CD4-positive, alpha-beta T cell (primary cell): ENCODE data around the gene VIT. TPM values are rescaled to one million over a fixed set of nuclear protein-coding genes. Genes with fewer than 3 reads are reported as not detected.

Experiments
- ATAC-seq: fragments of 200-7000 bp; cut with Tn5 transposase; one replicate; pipeline ENCODE4 v1.10.0; 2022; ENCODE audit warnings: mild to moderate bottlenecking; ENCODE audit not compliant: poor library complexity
- CTCF ChIA-PET: fragments of 350-600 bp; sonication (Branson Sonifier 250); formaldehyde crosslinking; loops from one replicate; lab custom pipeline; 2021; ENCODE audit warnings: antibody characterized with exemption, inconsistent platforms; lab: Charles Lee
- POLR2A ChIA-PET: fragments of 350-600 bp; sonication (Branson Sonifier 250); formaldehyde crosslinking; loops from one replicate; lab custom pipeline; 2021; ENCODE audit warnings: antibody characterized with exemption, inconsistent platforms; lab: Charles Lee
- DNase-seq, 14 experiments: peaks; one replicate each; pipeline ENCODE4 v3.0.0-alpha.2; 2013 to 2020; ENCODE audit warnings: mixed read lengths in 2 of 14
- H3K27ac ChIP-seq, 2 donors: one replicate each; pipeline versions ENCODE4 v1.5.1 to v1.7.0; 2013; ENCODE audit warnings: low read length in 2 of 2, low read depth in 1 of 2, mild to moderate bottlenecking in 1 of 2
- H3K27me3 ChIP-seq, 2 experiments: 1 replicate in 1 of 2; 2 replicates in 1 of 2; pipeline versions ENCODE4 v1.6.1 to v1.7.0; 2013; ENCODE audit warnings: low read length in 2 of 2, control low read depth in 1 of 2, mild to moderate bottlenecking in 1 of 2, moderate library complexity in 1 of 2; ENCODE audit not compliant: insufficient read depth in 2 of 2, control insufficient read depth in 1 of 2
- H3K36me3 ChIP-seq: one replicate; pipeline ENCODE4 v1.6.1; 2013; ENCODE audit warnings: low read length, control low read depth; ENCODE audit not compliant: insufficient read depth
- H3K4me1 ChIP-seq: one replicate; pipeline ENCODE4 v1.6.1; 2013; ENCODE audit warnings: low read length, control low read depth; ENCODE audit not compliant: insufficient read depth
- H3K4me3 ChIP-seq: one replicate; pipeline ENCODE4 v1.5.1; 2013; ENCODE audit warnings: mild to moderate bottlenecking, low read length, moderate library complexity
- H3K9me3 ChIP-seq, 2 experiments: 1 replicate in 1 of 2; 2 replicates in 1 of 2; pipeline versions ENCODE4 v1.6.1 to v1.7.0; 2013; ENCODE audit warnings: low read length in 2 of 2, mild to moderate bottlenecking in 2 of 2, control low read depth in 1 of 2, moderate library complexity in 1 of 2; ENCODE audit not compliant: control insufficient read depth in 1 of 2, insufficient read depth in 1 of 2
- H3K27ac Mint-ChIP-seq: one replicate; pipeline ENCODE4 v1.8.0; 2020; ENCODE audit warnings: mixed read lengths
- H3K27me3 Mint-ChIP-seq: one replicate; pipeline ENCODE4 v1.8.0; 2021; ENCODE audit warnings: mixed read lengths
- H3K36me3 Mint-ChIP-seq: one replicate; pipeline ENCODE4 v1.8.0; 2021; ENCODE audit warnings: low read depth, mixed read lengths
- H3K4me1 Mint-ChIP-seq: one replicate; pipeline ENCODE4 v1.8.0; 2021; ENCODE audit warnings: low read depth, mixed read lengths
- H3K4me3 Mint-ChIP-seq: one replicate; pipeline ENCODE4 v1.8.0; 2020; ENCODE audit warnings: mild to moderate bottlenecking, mixed read lengths
- H3K9me3 Mint-ChIP-seq: one replicate; pipeline ENCODE4 v1.8.0; 2020; ENCODE audit warnings: mixed read lengths
- CTCF ChIP-seq: fragments of 200-600 bp; IDR thresholded peaks from one replicate; pipeline ENCODE4 v1.8.0; 2022; ENCODE audit warnings: antibody characterized with exemption, mild to moderate bottlenecking
- intact Hi-C, 2 experiments: fragments of 100-400 bp; cut with DNase I in 1 of 2; cut with micrococcal nuclease in 1 of 2; formaldehyde crosslinking; loops; one replicate each; pipeline versions ENCODE4 v1.15.1 to v1.9.0; 2023 to 2025; cut with DNase I, micrococcal nuclease
- total RNA-seq, 174 experiments: library from RNA in 2 of 174; stranded (reverse) in 2 of 174; gene quantifications; one replicate each; pipeline ENCODE4 v1.2.3 and lab custom pipeline; 2021 to 2026

VIT gene
- total RNA-seq, 2 experiments from 2014 or later, result not detected

GRCh38 chr2:36834203-36834602, 137.7 kb downstream of the VIT start:
- no peaks in the 10 kb centered on the region for H3K9me3 Mint-ChIP-seq
- no peak overlapping the region for H3K4me3 Mint-ChIP-seq
- Histone ChIP-seq H3K4me1 (no peaks in the 10 kb centered on the region), H3K27ac (no peak overlapping the region), H3K36me3 (no peaks in the 10 kb centered on the region), H3K4me3 (no peak overlapping the region), H3K9me3 (no peaks in the 10 kb centered on the region), H3K27me3 (no peaks in the 10 kb centered on the region)
- TF ChIP-seq CTCF, result no peak
- H3K36me3 Mint-ChIP-seq, result no peaks in the 10 kb centered on the region
- intact Hi-C loops, result no loop called here
- H3K27ac Mint-ChIP-seq, result no peak overlapping the region
- ATAC-seq (no peak), DNase-seq (no peak)
- ChIA-PET POLR2A (no interaction called here), CTCF (no interaction called here)
- peaks cover 11% of the 10 kb centered on the region for H3K27me3 Mint-ChIP-seq
- H3K4me1 Mint-ChIP-seq, result peaks cover 8% of the 10 kb centered on the region

GRCh38 chr2:36834731-36835524, 138.4 kb downstream of the VIT start:
- H3K4me1 ChIP-seq, result no peaks in the 10 kb centered on the region
- peaks cover 11% of the 10 kb centered on the region for H3K27me3 Mint-ChIP-seq
- H3K27ac ChIP-seq, result no peak overlapping the region
- H3K9me3 ChIP-seq, result no peaks in the 10 kb centered on the region
- POLR2A ChIA-PET, result no interaction called here
- no peaks in the 10 kb centered on the region for H3K36me3 ChIP-seq
- H3K4me3 ChIP-seq, result no peak overlapping the region
- no peak for ATAC-seq
- DNase-seq, result peak in 1 of 14 experiments; percentile 49
- CTCF ChIA-PET, result no interaction called here
- no peaks in the 10 kb centered on the region for H3K36me3 Mint-ChIP-seq
- no peak overlapping the region for H3K4me3 Mint-ChIP-seq
- no peaks in the 10 kb centered on the region for H3K27me3 ChIP-seq
- intact Hi-C loops, result no loop called here
- no peaks in the 10 kb centered on the region for H3K9me3 Mint-ChIP-seq
- no peak overlapping the region for H3K27ac Mint-ChIP-seq
- TF ChIP-seq CTCF, result no peak
- H3K4me1 Mint-ChIP-seq, result peaks cover 8% of the 10 kb centered on the region

GRCh38 chr2:36839976-36840617, 143.6 kb downstream of the VIT start:
- CTCF ChIA-PET, result no interaction called here

More at GRCh38 chr2:36839976-36840617, 143.6 kb downstream of the VIT start:
- Mint-ChIP-seq H3K27me3 (no peaks in the 10 kb centered on the region), H3K4me1 (peaks cover 4% of the 10 kb centered on the region), H3K9me3 (no peaks in the 10 kb centered on the region), H3K4me3 (no peak overlapping the region), H3K36me3 (peaks cover 10% of the 10 kb centered on the region), H3K27ac (no peak overlapping the region)
- DNase-seq (no peak), ATAC-seq (no peak)
- no peak for TF ChIP-seq CTCF
- Histone ChIP-seq H3K27ac (no peak overlapping the region), H3K36me3 (no peaks in the 10 kb centered on the region), H3K27me3 (no peaks in the 10 kb centered on the region), H3K4me1 (no peaks in the 10 kb centered on the region), H3K9me3 (no peaks in the 10 kb centered on the region), H3K4me3 (no peak overlapping the region)
- POLR2A ChIA-PET, result no interaction called here
- intact Hi-C loops, result no loop called here
